Activated CD8-positive, alpha-beta memory T cell treated with anti-CD3 and anti-CD28 coated beads, Interleukin-2, amount 50 U/mL, for 24 hours (primary cell): ENCODE measurements around the gene HOXD10.

Source experiments
- DNase-seq: peaks from one replicate; pipeline ENCODE4 v3.0.0-alpha.2; 2020; ENCODE audit errors: extremely low read depth

Gene HOXD10

DNA sequence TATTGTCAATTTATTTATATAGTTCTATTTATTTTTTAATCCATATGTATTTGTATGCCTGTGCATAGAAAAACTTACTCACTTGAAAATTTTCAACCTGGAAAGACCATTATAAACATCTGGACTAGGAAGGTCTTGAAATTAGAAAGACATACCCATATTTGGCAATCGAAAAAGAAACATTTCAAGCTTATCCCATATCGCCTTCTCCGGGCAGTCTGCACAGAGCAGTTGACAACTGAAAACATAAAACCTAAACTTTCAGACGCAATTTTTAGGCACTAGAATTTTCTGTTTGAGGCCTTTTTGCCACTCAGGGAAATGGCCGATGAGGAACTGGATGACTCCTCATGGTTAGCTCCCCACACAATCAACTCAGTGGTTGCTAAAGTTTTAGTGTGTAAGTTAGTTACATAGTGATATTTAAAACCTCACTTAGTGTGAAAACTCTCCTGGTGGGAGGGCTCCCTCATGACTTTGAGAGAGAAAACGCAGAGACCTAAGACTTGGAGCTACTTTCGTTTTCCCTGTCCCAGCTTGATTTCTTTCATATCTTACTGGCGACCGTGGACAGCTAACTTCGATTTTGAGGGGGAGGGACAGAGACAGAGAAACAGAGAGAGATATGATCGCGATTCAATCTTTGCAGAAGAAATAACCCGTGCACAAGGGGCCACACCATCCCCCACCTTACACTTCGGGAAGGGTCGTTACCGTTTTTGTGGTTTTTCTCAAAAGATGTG, 20.2 kb upstream of the HOXD10 start:
- no peak for DNase-seq

DNA sequence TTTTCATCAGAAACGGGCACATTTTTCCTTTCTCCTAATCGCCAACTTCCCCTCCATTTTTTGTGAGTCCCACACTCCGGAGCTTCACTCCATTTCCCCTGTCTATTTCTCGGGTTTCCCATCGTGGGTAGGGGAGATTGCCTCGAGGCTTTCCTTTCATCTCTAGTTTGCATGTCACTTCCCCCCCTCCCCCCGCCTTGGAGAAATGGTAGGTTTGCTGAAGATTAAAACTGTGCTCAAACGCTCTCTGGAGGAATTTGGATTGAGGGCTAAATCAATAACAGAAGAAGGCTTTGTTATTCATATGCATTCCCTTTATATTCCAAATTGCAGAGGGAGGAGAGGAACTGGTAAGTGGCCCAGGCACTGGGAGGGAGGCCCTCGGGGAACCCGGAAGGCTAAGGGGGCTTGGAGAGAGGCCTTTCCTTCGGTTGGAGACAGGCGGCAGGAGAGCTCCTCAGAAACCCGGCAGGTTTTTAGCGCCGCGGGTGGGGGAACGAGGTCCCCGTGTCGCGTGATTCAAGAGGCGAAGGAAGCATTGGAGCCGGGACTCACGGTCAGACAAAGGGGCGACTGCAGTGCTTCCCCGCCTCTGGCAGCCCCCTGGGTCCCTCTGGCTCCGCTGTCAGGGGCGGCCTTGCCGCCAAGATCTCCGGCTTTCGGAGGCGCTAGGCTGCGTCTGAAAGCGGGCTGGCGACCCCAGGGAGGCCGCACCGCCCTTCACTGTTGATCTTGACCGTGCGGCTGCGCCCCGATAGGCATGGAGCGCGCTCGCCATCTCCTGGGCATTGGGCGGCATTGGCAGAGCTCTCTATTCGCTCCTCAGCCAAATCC, 19.4 kb upstream of the HOXD10 start:
- peak; percentile 20 for DNase-seq

DNA sequence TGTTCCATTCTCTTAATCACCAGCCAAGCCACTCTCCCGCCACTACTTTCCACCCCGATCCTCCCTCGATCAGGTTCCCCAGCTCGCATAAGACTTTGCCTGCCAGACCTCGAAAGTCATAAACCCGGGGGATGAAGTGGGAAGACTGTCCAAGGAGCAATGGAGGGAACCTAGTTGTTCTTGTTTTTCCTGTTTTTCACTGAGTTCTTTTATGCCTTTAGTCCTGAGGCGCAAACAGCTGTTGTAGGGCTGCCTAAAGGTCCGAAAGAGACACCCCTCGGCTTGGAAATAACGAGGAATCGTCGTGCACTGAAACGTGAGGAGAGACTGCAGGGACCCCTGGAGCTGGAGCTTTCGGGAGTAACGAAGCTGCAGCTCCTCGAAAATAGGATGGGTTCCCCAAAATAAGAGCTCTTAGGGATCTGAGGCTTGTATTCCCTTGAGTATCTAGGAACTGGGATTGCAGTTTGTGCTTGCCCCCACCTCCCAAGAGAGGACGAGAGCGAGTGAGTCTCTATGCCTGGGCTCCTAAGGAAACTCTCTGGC, 18.7 kb upstream of the HOXD10 start:
- DNase-seq: no peak

DNA sequence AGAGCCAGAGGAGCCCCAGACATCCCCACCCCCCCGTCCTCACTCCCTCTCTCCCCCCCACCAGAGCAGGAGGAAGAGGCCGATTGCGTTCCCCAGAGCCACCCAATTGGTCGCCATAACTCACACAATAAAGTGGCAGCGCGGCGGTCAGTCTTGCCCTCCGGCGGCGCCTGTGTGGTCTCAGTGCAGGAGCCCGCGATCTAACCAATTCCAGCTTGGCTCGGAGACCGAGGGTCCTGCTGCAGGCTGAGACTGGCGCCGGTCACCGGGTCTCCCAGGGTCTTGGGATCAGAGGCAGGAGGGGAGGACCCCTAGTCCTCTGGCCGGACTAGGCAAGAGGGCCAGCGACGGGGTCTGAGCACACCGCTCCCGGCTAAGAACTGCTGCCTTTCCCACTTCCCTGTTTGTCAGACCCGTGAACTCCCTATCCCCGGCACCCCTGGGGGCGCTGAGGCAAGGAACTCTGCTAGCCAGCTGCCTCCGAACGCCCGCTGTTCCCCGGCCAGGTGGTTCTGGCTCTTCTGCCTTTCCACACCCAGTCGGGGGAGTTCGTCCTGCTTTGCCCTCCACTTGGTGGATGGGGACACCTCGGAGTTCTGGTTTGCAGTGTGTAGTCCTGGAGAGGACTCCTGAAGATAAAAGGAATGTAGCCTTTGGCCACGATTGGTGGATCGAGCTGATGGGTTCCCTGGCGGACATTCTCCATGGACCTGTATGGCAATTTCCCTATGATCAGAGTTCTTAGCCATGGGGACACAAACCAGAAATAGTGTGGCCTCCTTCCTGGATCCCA, 18.0 kb upstream of the HOXD10 start:
- DNase-seq: no peak

DNA sequence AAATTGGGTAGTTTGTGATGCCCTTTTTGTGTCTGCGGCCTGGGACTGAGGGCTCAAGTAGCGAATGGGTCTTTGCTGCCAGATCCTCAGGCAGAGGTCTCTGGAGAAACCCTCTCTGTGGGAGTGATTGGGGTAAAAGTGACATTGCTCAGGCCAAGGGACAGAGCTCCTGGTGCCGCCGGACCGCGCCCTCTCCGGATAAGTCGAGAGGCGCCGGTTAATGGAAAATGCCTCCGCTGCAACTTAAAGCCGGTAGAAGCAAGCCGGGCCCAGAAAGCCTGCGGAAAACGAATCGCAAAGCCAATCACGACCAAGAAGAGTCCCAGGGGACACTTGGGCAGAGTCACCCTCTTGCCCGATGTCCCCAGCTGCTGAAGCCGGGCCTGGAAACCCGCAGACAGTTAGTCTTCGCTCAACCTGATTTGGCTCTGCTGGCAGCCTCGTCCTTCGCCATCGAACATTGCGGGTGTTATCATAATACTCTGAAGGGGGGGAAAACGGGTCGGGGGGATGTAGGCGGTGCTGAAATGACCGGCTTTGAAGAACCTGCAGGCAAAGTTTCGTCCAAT, 17.3 kb upstream of the HOXD10 start:
- no peak for DNase-seq

DNA sequence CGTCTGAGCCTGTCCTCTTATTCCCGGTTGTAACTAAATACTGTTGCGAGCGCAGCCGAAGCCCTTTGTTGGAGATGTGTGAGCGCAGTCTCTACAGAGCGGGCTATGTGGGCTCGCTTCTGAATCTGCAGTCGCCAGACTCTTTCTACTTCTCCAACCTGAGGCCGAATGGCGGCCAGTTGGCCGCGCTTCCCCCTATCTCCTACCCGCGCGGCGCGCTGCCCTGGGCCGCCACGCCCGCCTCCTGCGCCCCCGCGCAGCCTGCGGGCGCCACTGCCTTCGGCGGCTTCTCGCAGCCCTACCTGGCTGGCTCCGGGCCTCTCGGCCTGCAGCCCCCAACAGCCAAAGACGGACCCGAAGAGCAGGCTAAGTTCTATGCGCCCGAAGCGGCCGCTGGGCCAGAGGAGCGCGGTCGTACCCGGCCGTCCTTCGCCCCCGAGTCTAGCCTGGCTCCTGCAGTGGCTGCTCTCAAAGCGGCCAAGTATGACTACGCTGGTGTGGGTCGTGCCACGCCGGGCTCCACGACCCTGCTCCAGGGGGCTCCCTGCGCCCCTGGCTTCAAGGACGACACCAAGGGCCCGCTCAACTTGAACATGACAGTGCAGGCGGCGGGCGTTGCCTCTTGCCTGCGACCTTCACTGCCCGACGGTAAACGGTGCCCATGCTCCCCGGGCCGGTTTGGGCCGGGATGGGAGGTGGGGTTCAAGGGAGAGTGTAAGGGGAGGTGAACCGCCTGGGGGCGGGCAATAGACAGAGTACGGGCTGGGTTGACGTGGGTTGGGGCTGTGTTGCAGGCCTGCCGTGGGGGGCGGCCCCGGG, 16.6 kb upstream of the HOXD10 start, which contains the start of gene HOXD12:
Gene HOXD12, plus strand, starts transcription at position 68 of the 819 bp plus-strand sequence. Its CDS starts 7 bp downstream, at position 75.
- no peak for DNase-seq

DNA sequence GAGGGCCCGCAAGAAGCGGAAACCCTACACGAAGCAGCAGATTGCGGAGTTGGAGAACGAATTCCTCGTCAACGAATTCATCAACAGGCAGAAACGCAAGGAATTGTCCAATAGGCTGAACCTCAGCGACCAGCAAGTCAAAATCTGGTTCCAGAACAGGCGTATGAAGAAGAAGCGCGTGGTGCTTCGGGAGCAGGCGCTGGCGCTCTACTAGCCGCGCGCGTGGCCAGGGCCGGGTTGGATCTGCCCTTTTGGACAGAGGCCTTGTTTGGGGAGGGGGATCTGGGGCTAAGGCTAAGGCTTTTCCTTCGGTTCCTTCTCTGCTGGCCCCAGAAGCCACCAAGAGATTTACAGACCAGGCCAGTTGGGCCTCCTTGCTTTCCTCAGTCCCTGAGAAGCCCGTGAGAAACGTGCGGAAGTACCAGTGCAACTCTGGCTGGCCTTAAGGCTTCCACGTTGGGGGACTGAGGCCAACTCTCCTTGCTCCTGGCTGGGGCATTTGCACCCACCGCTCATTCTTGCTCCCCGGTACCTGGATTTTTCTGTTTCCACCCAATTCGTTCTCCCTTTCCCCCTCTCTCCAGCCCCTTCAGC, 15.9 kb upstream of the HOXD10 start:
- DNase-seq: no peak

DNA sequence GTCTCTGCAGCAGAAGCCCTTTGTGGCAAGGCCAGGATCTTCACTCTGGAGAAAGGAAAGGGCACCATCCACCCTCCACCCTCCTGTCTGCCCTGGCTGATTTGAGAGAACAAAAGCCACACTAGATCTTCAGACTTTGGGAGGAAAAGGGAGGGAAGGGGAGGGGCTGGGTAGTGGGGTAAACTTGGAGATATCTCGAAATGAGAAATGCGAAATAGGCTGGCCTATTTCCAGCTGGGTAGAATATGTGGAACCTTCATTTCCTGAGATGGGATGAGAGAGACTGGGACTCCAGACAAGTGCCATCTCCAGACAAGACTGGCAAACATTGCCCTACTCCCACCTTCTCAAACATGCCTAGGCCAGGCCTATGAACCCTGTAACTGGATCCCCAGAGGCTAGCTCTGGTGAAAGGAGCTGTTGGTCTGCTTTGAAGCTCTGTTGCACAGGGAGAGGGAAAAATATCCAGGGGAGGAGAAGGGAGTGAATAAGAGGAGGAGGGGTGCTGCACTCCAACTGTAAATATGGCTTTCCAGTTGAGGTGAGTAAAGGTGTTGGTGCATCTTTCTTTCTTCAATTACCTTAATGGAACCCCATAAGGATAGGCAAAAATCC, 15.3 kb upstream of the HOXD10 start:
- no peak for DNase-seq

DNA sequence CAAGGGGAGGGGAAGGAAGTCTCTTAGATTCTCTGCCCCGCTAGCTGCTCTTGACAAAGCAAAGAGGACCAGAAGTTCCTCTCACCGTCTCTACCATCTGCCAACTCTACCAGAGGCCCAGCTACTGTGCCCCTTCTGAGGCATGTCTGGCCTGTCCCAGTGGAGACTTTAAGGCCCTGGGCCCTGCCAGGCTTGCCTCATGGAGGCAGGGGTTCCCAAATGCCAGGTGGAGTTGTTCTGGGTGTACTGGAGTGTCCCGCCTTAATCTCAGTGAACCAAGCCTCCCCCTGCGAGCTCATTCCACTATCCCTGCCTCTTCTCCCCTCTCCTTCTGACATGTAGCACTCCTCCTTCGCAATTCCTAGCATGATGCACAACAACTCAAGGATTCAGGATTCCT, 14.7 kb upstream of the HOXD10 start:
- DNase-seq: no peak

DNA sequence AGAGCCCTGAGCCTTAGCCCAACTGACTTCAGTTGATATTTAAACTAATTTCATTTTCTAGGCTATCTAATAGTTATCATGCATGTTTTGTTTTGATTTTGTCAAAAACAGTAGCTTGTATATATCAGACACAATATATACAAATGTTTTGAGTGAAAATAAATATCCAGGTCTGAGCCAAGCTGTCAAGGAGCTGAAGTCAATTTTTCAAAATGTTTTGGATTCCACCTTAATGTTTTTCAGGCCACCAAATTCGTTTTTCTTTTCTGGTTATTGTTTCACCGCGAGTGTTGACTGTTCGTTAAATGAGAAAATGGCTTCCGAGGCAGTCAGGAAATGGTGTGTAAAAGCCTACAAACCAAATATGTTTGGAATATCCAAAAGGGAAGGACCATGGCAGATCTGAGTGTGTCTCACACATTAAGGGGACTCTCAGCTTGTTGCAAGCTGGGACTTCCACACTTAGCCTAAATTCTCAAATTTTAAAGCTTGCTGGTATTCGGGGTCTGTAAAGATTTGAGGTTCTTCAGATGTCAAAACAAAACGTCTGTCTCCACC, 14.2 kb upstream of the HOXD10 start:
- DNase-seq: no peak

DNA sequence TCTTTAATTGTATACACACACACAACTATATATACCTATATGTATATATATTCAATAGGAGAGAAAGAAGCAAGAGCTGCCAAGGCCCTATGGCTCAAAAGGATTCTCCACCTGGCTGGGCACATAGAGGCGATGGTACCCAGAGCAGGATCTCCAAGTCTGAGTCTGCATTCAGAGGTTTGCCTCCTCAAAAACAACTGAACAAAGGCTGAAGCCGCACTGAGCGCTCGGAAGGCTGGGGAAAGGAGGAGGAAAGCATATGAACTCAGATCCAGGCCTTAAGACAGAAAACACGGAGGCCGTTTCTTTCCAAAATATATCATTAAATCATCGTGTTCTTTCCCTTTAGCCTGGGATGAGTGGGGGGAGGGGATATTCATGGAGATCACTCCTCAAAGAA, 13.4 kb upstream of the HOXD10 start:
- no peak for DNase-seq

DNA sequence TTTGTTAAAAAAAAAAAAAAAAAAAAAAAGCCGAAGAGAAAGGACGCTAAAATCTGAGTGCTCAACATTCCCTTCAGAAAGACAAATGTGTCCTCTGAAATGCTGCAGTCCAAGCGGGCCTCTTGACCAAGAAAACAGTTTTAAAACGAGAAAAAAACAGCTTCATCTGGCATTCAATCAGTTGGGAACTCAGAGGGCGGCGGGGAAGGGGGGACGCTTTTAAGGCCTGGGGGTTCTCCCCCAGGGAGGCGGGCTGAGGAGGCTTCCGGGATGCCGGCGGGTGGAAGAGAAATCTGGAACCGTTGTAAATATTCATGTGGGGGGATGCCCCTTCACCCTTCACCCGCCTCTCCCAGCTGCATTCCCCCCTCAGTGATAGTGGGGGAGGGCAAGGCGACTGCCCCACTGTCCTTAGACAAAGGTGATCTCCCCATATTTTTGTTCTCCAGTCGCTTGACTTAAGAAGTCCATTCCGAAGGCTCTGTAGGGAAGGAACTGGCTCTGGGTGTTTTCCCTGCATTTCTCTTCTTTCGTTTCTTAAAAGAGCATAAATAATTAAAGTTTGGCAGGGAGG, 12.7 kb upstream of the HOXD10 start:
- DNase-seq: no peak

DNA sequence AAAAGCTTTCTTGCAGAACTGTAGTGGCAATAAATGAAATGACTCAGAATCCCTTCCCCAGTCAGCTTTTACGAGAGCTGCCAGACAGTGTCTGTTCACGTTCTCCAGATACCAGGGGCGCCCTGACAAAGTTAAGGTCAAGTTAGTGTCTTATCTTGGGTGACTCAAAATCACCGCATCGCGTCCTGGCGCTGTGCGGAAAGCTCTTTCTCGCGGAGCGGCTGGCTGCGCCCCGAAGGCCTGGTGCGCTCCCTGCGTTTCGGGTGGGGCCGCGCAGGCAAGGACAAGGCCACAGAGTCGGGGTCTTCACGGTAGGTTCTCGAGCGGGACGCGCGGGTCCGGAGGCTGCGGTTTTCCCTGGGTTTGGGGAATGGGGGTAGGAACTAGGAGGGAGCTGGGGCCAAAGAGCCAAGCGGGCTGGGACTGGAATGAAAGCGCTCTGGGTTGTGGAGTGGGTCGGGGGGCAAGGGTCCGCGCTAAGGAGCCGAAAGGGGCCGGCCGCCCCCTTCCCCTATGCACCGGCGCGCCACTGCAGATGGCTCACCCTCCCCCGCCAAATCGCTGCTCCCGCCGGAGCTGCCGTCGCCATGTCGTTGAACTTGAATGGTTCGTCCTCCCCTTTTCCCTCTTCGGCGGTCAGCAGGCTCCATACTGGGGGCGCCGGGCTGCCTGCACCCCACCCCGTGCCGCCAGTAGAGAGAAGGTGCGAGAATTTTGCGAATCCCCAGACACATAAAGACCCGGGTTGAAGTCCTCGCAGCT, 12.1 kb upstream of the HOXD10 start:
- no peak for DNase-seq

DNA sequence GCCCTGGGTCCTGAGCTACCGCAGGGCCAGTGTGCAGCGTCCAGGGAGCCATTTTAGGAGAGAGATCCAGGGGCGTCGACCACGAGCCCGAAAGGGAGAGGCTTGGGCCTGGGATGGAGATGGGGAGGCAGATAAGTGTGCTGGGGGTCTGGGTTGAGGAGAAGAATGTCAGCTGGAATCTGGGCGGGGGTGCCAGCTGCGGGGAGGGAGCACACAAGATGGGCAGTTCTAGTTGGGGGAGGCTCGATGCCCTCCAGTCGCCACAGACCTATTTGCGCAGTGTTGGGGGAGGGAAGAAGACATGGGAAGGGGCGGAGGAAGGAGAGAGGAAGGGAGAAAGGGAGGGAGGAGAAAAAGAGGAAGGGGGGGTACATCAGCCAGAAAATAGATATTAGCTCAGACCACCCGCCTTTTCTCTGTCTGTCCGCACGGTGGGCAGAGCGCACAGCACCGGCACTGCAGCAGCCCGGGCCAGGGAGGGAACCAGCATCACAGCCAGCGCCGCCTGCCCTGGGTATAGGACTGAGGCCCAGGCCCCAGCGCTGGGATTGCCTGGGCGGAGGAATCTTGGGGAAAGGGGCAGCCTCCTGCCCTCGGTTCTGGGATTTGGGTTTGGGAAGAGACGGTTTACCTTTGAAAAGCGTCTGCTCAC, 11.4 kb upstream of the HOXD10 start:
- DNase-seq: no peak

DNA sequence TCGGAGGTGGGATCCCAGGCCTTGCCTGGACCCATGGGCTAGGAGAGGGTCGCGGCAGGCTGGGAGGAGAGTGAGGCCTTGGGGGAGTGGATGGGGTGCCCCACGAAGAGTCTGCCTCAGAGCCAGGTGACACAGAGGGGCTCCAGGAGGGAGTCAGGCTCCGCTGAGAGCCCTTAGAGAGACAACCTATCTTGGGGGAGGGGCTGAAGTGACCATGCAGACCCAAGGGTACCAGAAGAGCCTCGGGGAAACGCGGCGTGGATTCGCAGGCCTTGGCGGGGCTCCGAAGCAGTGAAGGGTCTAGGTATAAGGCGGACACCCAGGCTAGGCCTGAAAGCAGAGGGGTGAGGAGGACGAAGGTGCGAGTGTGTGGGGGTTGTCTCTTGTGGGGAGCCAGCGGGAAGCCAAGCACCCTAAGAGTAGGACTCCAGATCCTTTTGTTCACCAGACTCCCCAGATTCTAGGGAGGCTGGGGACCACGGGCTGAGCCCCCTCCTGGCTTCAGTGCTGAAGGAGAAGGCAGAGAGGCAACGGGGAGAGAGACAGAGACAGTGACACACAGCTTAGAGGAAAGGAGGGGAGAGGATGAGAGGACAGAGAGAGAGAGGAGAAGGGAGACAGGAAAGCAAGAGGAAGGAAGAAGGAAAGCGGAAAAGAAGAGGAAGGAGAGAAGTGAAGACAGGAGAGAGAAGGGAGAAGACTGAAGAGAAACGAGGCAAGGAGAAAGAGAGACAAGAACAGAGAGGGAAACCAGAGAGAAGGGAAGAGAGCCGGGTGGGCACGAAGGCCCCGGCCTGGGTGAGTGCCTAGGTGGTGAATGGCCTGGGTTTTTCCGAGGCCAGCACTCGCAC, 10.6 kb upstream of the HOXD10 start:
- DNase-seq: no peak

DNA sequence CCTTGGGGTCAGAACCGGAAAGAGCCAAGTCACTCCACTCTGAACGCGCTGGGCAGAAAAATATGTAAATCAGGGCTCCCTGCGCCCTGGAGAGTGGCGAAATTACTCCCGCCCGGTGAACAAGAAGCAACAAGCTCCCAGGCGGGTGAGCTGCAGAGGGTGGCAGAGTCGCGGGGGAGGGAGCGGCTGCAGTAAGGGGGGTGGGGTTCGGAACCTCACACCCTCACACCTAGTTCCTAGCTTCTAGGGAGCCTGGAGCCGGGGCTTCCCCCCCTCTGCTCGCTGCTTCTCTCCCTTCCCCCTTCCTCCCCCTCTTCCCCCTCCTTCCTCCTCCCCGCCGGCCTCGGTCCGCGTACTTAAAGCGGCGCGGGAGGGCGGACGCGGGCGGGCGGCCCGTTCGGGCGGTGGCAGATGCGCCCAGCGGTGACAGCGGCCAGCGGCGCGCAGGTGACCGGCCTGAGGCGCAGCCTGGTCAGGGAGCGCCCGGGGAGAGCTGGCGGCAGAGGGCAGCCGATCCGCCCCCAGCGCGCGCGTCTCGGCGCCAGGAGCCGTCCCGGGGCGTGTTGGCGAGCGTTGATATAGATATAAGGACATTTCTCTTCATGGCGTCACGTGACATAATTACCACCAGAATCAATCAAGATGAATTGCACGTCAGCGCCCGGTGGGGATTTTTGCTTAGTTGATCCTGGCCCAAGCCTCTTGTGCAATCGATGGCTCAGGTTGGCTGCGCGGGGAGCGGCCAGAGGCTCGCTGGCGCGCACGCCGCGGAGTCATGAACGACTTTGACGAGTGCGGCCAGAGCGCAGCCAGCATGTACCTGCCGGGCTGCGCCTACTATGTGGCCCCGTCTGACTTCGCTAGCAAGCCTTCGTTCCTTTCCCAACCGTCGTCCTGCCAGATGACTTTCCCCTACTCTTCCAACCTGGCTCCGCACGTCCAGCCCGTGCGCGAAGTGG, 9.7 kb upstream of the HOXD10 start, which contains the start of gene HOXD11:
Gene HOXD11, plus strand, starts transcription at position 700 of the 959 bp plus-strand sequence. Its CDS starts 76 bp downstream, at position 776.
- DNase-seq: no peak
